ENCODE results near the gene LAMC3.
"Not testable (repeated sequence)": the region's sequence is repeated elsewhere in the genome, so short reads cannot be mapped to it uniquely, and the experiment has no call there.

DNA sequence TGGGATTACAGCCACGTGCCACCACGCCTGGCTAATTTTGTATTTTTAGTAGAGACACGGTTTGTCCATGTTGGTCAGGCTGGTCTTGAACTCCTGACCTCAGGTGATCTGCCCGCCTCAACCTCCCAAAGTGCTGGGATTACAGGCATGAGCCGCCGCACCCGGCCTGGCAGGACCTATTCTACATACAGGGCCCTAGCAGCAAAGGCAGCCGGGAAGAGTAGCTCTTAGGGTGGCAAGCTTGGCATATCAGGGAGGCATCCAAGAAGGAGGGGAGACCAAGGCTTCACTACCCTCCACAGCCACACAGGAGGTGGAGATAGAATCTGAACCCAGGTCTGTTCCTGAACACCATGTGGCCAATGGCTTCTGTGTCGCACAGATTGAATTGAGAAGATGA lies 8.4 kb upstream of the LAMC3 start:
- not testable (repeated sequence) for TF ChIP-seq TAF1, SPI1, POLR2A (IDR thresholded peaks at IDR 0.05; ENCODE audit: low read depth, low read length)
